ENCODE measurements around the gene CDO1. TPM values are rescaled to one million over a fixed set of nuclear protein-coding genes. Genes with fewer than 3 reads are reported as not detected.

The CDO1 gene
- total RNA-seq, 1 experiment from 2014 or later = 0.17 TPM

- intact Hi-C loops (cut with micrococcal nuclease) = no loop called here
- Histone ChIP-seq H2AFZ (ENCODE audit: low read depth, low read length, poor library complexity, severe bottlenecking) (no peak overlapping the region), H3K9me2 (ENCODE audit: insufficient read depth) (no peaks in the 10 kb centered on the region), H3K27ac (ENCODE audit: low read depth, low read length) (no peak overlapping the region), H3K79me2 (ENCODE audit: insufficient read depth, low read length) (no peaks in the 10 kb centered on the region), H3K27me3 (ENCODE audit: insufficient read depth, low read length) (no peaks in the 10 kb centered on the region), H3K4me2 (ENCODE audit: low read length) (no peak overlapping the region), H3K4me1 (ENCODE audit: control insufficient read depth in 1 of 2, insufficient read depth in 2 of 2, low read length in 2 of 2) (no peaks in the 10 kb centered on the region), H3K9ac (ENCODE audit: low read length) (no peak overlapping the region), H3K4me3 (replicated peaks in 1 of 2; ENCODE audit: low read depth in 1 of 2, low read length in 2 of 2) (no peak overlapping the region), H3K36me3 (ENCODE audit: control insufficient read depth in 1 of 2, insufficient read depth in 2 of 2, low read length in 2 of 2) (no peaks in the 10 kb centered on the region), H4K20me1 (ENCODE audit: insufficient read depth) (no peaks in the 10 kb centered on the region), H3K9me3 (ENCODE audit: control insufficient read depth in 1 of 2, insufficient read depth in 1 of 2, low read depth in 1 of 2, low read length in 2 of 2) (no peaks in the 10 kb centered on the region)
- ATAC-seq = no peak
- no peak for DNase-seq (ENCODE audit: low read depth, low spot score)
- no peak for TF ChIP-seq ATF3 (IDR thresholded peaks at IDR 0.05)
- no peak for TF ChIP-seq POLR2A (IDR thresholded peaks at IDR 0.05; ENCODE audit: borderline replicate concordance, extremely low read depth, insufficient read depth, insufficient read length)
- TF ChIP-seq EZH2phosphoT487 (IDR thresholded peaks at IDR 0.05; ENCODE audit: borderline replicate concordance) = no peak
- TF ChIP-seq ZBTB33 (IDR thresholded peaks at IDR 0.05; ENCODE audit: extremely low read depth, insufficient replicate concordance, low read length) = no peak
- no peak for TF ChIP-seq JUND (IDR thresholded peaks at IDR 0.05)
- no peak for TF ChIP-seq TCF7L2 (IDR thresholded peaks at IDR 0.05; ENCODE audit: borderline replicate concordance, extremely low read depth, insufficient read depth, insufficient read length)
- TF ChIP-seq RAD21 (IDR thresholded peaks at IDR 0.05; ENCODE audit: low read depth) = no peak
- TF ChIP-seq ZNF274 (IDR thresholded peaks at IDR 0.05; ENCODE audit: low read depth, low read length) = no peak
- TF ChIP-seq REST (IDR thresholded peaks at IDR 0.05; ENCODE audit: low read depth) = no peak
- TF ChIP-seq POLR2AphosphoS5 (IDR thresholded peaks at IDR 0.05; ENCODE audit: low read depth, low read length) = no peak
- TF ChIP-seq EZH2 (IDR thresholded peaks at IDR 0.05) = no peak
- no peak for TF ChIP-seq MAX (IDR thresholded peaks at IDR 0.05)
- TF ChIP-seq SRF (IDR thresholded peaks at IDR 0.05; ENCODE audit: low read depth) = no peak
- no peak for TF ChIP-seq YY1 (IDR thresholded peaks at IDR 0.05; ENCODE audit: extremely low read depth, insufficient replicate concordance, low read depth, low read length)
- no peak for TF ChIP-seq CEBPB (IDR thresholded peaks at IDR 0.05; ENCODE audit: low read depth)
- TF ChIP-seq SIN3A (IDR thresholded peaks at IDR 0.05; ENCODE audit: low read depth) = no peak
- no peak for TF ChIP-seq ZFX (IDR thresholded peaks at IDR 0.05)
- no peak for TF ChIP-seq CTCF (IDR thresholded peaks at IDR 0.05 in 2 of 3, conservative IDR thresholded peaks at IDR 0.05 in 1 of 3; ENCODE audit: borderline replicate concordance in 1 of 3, insufficient read depth in 1 of 3, low read depth in 2 of 3, low read length in 2 of 3)
- no peak for TF ChIP-seq FOSL1 (IDR thresholded peaks at IDR 0.05; ENCODE audit: low read depth)
- ChIA-PET RAD21 (ENCODE audit: low non-redundant PET in 1 of 2, low total read pairs in 2 of 2, uncharacterized antibody in 2 of 2, unreplicated experiment in 2 of 2) (no interaction called here), CTCF (no interaction called here), POLR2A (no interaction called here)
- BruUV-seq (replicated peaks) = no TSS peak
Measured at GRCh38 chr5:115820846-115821245, 4.4 kb upstream of the CDO1 start.
